HEK293 (cell line): ENCODE data around the gene CDH2.

Experiments used
- CTCF ChIA-PET: fragments of 350-600 bp; formaldehyde crosslinking; extraction: SDS; loops from one replicate; lab custom pipeline; 2021; ENCODE audit warnings: antibody characterized with exemption; lab: Yijun Ruan, JAX
- POLR2A ChIA-PET: fragments of 300-600 bp; formaldehyde crosslinking; extraction: SDS; loops from one replicate; lab custom pipeline; 2020; ENCODE audit warnings: antibody characterized with exemption, inconsistent platforms; lab: Yijun Ruan, JAX
- H3K27ac ChIP-seq: fragments of 200-500 bp; sonication (Bioruptor generic); 2 replicates; pipeline ENCODE4 v1.5.1; 2014; ENCODE audit warnings: low read depth, low read length, control low read depth, inconsistent platforms; ENCODE audit errors: extremely low read depth
- H3K36me3 ChIP-seq, 2 experiments: fragments of 200-500 bp in 1 of 2; sonication (Bioruptor generic) in 1 of 2; 1 replicate in 1 of 2; 2 replicates in 1 of 2; pipeline ENCODE4 v1.5.1; 2014 to 2017; ENCODE audit warnings: inconsistent platforms in 2 of 2, low read length in 2 of 2; ENCODE audit not compliant: control insufficient read depth in 2 of 2, insufficient read depth in 1 of 2
- H3K4me1 ChIP-seq: fragments of 200-500 bp; sonication (Bioruptor generic); 2 replicates; pipeline ENCODE4 v1.5.1; 2014; ENCODE audit warnings: mild to moderate bottlenecking, low read length, inconsistent platforms; ENCODE audit not compliant: control insufficient read depth, insufficient read depth
- H3K4me3 ChIP-seq: 2 replicates; pipeline ENCODE4 v1.5.1; 2011; ENCODE audit warnings: low read depth, mild to moderate bottlenecking, control low read depth, low read length, moderate library complexity
- H3K9me3 ChIP-seq: fragments of 200-500 bp; sonication (Bioruptor generic); 2 replicates; pipeline ENCODE4 v1.5.1; 2014; ENCODE audit warnings: low read depth, low read length, inconsistent platforms; ENCODE audit not compliant: control insufficient read depth, insufficient read depth
- PRDM6 ChIP-seq: fragments of 450-650 bp; formaldehyde crosslinking; IDR thresholded peaks from 2 replicates; pipeline ENCODE4 v1.5.1; 2017; ENCODE audit warnings: missing biosample characterization, missing genetic modification characterization
- TCF7L2 ChIP-seq: IDR thresholded peaks from 2 replicates; pipeline ENCODE4 v1.6.1; 2011; ENCODE audit warnings: low read depth, mild to moderate bottlenecking, inconsistent platforms, low read length, moderate library complexity, borderline replicate concordance
- ZNF354C ChIP-seq: fragments of 450-650 bp; formaldehyde crosslinking; IDR thresholded peaks from 2 replicates; pipeline ENCODE4 v1.5.1; 2016; ENCODE audit warnings: missing biosample characterization, missing genetic modification characterization, low read depth, borderline replicate concordance

Gene CDH2

GRCh38 chr18:27901424-27902226 is 275.3 kb downstream of the CDH2 start:
- ChIA-PET POLR2A (no interaction called here), CTCF (interaction anchor here (0.6 kb wide), 1 partner anchor 220 kb away, joined by 3 read pairs; no protein-coding TSS in a partner anchor)
- Histone ChIP-seq H3K9me3 (no peaks in the 10 kb centered on the region), H3K4me1 (0 out of 2 replicates have a peak, but pooled peaks cover 4% of the 10 kb centered on the region), H3K4me3 (no peak overlapping the region), H3K36me3 (no peaks in the 10 kb centered on the region), H3K27ac (no peak overlapping the region)
- peak; percentile 92; the same call in 1 of the 2 replicates for TF ChIP-seq TCF7L2
- 0 out of 2 replicates have a peak, but pooled peaks have one; percentile 14 for TF ChIP-seq PRDM6 (tag by site-specific recombination)
- no peak for TF ChIP-seq ZNF354C
